NOMO-1 treated with dmso at 0.1 percent for 144 hours (cell line): ENCODE results near the gene SMIM28.

Experiments used
- DNase-seq: peaks from one replicate; lab custom pipeline; 2025; ENCODE audit not compliant: unreplicated experiment; lab: John Stamatoyannopoulos, UW

The SMIM28 gene

GRCh38 chr6:138372711-138373463, 4.8 kb upstream of the SMIM28 start:
- DNase-seq: peak; percentile 2

GRCh38 chr6:138374230-138374629, 3.5 kb upstream of the SMIM28 start:
- no peak for DNase-seq

GRCh38 chr6:138374815-138375214, 2.9 kb upstream of the SMIM28 start:
- DNase-seq: no peak

GRCh38 chr6:138377042-138377441, 663 bp upstream of the SMIM28 start:
- no peak for DNase-seq

GRCh38 chr6:138378463-138378862, 758 bp downstream of the SMIM28 start:
- DNase-seq: no peak

- DNase-seq: no peak
These were observed 5.0 kb downstream of the SMIM28 start for GRCh38 chr6:138382498-138383265.

GRCh38 chr6:138383776-138384175, 6.1 kb downstream of the SMIM28 start:
- DNase-seq: no peak

GRCh38 chr6:138386897-138387296, 9.2 kb downstream of the SMIM28 start:
- DNase-seq: no peak

GRCh38 chr6:138387577-138388368, 10.1 kb downstream of the SMIM28 start:
- DNase-seq: no peak

GRCh38 chr6:138389551-138389950, 11.8 kb downstream of the SMIM28 start:
- DNase-seq: no peak

- peak; percentile 45 for DNase-seq
These were observed 16.4 kb downstream of the SMIM28 start for GRCh38 chr6:138393871-138394783.

GRCh38 chr6:138396709-138397108, 19.0 kb downstream of the SMIM28 start:
- no peak for DNase-seq

- no peak for DNase-seq
These were observed 19.7 kb downstream of the SMIM28 start for GRCh38 chr6:138397128-138398122.

GRCh38 chr6:138400326-138400725, 22.6 kb downstream of the SMIM28 start:
- DNase-seq: no peak

- DNase-seq: no peak
These were observed 24.5 kb downstream of the SMIM28 start for GRCh38 chr6:138401960-138402837.

- DNase-seq: no peak
These were observed 25.1 kb downstream of the SMIM28 start for GRCh38 chr6:138402838-138403187.

- DNase-seq: no peak
These were observed 25.7 kb downstream of the SMIM28 start for GRCh38 chr6:138403324-138403800.
